GM12801 (cell line): ENCODE measurements around the gene STRAP.

Experiments
- TF ChIP-seq, protein P1 (sequence below): IDR thresholded peaks from one replicate; pipeline ENCODE4 v1.5.1; 2011; ENCODE audit warnings: control low read depth; ENCODE audit not compliant: insufficient read length; ENCODE audit errors: extremely low read depth

STRAP gene

DNA sequence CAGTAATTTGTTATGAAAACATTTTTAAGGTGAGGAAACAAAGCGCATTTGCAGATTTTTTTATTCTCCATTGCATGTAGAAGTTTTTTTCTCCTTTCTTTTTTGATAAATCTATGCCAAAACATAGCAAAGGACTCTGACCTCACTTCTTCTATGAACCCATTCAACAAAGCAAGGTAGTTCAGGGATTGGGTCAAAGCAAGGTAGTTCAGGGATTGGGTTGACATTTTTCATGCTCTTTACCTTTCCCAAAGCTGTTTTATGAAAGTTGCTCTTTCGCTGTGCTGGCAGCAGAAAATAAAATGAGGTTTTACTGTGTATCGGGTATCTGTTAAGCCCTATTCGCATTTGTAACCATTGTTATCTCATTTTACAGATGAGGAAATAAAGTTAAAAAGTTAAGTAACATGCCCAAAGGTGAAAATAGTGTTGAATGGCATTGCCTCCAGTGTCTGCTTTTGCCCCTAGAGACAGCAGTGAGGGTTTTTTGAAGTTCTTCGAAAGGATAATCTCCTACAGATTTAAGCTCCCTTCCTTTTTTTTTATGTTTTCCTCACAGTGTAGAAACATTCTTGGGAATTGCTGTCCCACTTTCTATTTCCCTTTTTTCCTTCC, 10.6 kb downstream of the STRAP start:
- TF ChIP-seq, protein P1, sequence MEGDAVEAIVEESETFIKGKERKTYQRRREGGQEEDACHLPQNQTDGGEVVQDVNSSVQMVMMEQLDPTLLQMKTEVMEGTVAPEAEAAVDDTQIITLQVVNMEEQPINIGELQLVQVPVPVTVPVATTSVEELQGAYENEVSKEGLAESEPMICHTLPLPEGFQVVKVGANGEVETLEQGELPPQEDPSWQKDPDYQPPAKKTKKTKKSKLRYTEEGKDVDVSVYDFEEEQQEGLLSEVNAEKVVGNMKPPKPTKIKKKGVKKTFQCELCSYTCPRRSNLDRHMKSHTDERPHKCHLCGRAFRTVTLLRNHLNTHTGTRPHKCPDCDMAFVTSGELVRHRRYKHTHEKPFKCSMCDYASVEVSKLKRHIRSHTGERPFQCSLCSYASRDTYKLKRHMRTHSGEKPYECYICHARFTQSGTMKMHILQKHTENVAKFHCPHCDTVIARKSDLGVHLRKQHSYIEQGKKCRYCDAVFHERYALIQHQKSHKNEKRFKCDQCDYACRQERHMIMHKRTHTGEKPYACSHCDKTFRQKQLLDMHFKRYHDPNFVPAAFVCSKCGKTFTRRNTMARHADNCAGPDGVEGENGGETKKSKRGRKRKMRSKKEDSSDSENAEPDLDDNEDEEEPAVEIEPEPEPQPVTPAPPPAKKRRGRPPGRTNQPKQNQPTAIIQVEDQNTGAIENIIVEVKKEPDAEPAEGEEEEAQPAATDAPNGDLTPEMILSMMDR, result no peak

DNA sequence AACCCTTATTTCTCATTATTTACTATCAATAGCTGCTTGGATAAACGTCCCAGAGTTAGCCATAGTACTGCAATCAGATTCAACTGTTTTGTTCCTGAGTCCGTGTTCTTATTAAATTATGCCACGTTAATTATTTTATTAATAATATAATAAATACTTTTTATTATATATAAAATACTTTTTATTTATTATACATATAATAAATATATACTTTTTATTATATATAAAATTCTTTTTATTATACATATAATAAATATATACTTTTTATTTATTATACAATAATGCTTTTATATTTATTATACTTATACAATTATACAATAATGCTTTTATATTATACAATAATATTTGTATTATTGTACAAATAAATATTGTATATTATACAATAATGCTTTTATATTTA, 11.1 kb downstream of the STRAP start:
- TF ChIP-seq, protein P1, result no peak

DNA sequence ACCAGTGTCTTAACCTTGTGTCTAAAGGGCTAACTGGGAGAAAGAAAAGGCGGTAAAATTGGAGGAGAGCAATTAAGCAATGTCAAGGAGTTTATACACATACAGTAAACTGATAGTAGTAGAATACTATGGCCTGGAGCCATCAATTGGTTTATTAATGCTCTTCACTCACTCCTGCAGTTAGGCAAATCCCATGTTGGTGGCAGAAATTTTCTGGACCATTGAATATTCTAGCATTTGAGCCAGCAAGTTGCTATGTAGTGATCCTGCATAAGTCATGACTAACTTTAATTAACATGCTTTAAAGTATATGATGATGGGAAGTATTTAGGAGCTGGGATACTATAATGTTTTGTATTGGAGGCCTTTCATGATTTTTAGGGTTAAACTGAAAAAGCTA, 14.7 kb downstream of the STRAP start:
- TF ChIP-seq, protein P1, result no peak

DNA sequence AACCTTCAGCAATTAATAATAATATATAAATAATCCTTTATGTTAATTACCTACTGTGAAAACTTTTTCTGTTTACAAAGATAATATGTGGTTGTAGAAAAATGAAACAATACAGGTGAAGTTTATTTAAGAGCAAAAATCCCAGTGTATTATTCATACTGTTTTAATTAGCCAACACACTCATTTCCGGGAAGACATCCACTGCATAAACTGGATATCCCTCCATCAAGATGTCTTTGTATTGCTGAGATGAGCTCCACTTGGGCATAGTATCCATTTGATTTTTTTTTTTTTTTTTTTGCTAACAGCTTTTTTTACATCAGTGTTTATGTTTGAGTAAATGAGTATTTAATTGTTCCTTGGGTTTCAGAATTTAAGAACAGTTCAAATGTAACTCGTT, 15.2 kb downstream of the STRAP start:
- TF ChIP-seq, protein P1, result no peak

DNA sequence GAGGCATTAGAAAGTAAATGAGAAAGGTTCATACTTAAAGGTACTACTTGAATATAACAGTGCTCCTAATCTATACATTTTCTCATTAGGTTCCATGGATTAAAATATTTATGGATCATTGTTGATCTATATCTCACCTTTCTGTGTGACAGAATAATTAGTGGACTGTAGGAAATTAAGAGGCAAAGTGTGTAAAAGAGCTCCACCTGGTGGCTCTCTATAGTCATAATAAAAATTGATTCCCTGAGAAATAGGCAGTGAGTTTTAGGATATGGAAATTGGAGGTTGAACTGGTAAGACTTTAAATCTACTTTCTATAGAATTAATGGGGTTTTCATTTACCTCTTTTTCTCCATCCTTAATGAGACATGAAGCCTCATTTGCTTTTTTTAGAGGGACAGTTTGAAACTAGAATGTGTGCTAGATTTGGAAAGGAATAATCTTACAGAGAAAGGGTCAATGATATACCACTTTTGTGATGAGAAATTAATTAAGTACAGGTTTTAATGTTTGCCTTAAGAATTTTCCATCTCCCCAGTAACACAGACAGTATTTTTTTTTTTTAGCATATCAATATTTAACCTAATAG, 17.2 kb downstream of the STRAP start:
- TF ChIP-seq, protein P1, result no peak

DNA sequence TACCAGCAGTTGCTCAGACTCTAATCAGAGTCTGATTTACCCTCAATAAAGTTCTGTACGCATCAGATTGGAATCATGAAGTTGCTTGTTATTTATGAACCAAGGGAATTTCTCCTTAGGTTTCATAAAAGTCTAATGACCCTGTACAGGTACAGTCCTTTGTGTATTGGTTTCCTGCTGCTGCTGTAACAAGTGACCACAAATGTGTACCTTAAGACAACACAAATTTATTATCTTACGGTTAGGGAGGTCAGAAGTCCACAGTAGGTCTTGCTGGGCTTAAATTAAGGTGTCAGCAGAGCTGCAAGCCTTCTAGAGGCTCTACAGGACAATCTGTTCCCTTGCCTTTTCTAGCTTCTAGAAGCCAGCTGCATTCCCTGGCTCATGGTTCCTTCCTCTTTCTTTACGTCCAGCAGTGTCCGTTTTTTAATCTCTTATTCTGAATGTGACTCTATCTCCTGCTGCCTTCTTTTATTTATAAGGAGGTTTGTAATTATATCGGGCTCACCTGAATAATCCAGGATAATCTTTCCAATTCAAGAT, 22.3 kb downstream of the STRAP start:
- TF ChIP-seq, protein P1, result no peak

DNA sequence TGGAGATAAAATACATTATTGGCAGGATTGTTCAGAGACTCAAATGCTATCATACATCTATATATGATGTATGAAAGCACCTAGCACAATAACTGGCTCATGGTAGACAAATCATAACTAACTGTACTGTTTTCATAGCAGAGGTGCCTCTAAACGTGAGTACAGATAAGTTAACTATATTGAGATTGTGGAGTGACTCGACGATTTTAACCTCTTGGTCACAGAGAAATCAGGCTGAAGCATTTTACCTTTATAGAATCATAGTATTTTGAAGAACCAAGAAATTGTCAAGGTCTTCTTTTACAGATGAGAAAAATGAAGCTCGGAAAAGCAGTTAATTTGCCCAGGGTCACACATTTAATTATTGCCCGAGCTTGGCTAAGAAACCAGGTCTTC, 28.3 kb downstream of the STRAP start:
- TF ChIP-seq, protein P1, result no peak
